Mesothelial cell of epicardium (in vitro differentiated cells): Measurements from ENCODE around the gene SNAPC4. TPM values are rescaled to one million over a fixed set of nuclear protein-coding genes. Genes with fewer than 3 reads are reported as not detected.
"Not testable (repeated sequence)": the region's sequence is repeated elsewhere in the genome, so short reads cannot be mapped to it uniquely, and the experiment has no call there.

Experiments used
- DNase-seq, 2 experiments: peaks; one replicate each; pipeline ENCODE4 v3.0.0; 2021; ENCODE audit warnings: low spot score in 2 of 2; ENCODE audit not compliant: unreplicated experiment in 2 of 2
- H3K27ac Mint-ChIP-seq: 2 replicates; pipeline ENCODE4 v1.8.0; 2021; ENCODE audit warnings: mixed read lengths
- H3K27me3 Mint-ChIP-seq: 2 replicates; pipeline ENCODE4 v1.8.0; 2021; ENCODE audit warnings: low read depth, mixed read lengths
- H3K36me3 Mint-ChIP-seq: 2 replicates; pipeline ENCODE4 v1.8.0; 2021; ENCODE audit warnings: mixed read lengths
- H3K4me1 Mint-ChIP-seq: 2 replicates; pipeline ENCODE4 v1.8.0; 2021; ENCODE audit warnings: mixed read lengths
- H3K4me3 Mint-ChIP-seq: 2 replicates; pipeline ENCODE4 v1.8.0; 2021; ENCODE audit warnings: mild to moderate bottlenecking, moderate library complexity, mixed read lengths
- H3K9me3 Mint-ChIP-seq: 2 replicates; pipeline ENCODE4 v1.8.0; 2021; ENCODE audit warnings: mixed read lengths
- CTCF ChIP-seq: fragments of 200-600 bp; sonication (generic); IDR thresholded peaks from one replicate; pipeline ENCODE4 v1.5.0; 2021; ENCODE audit warnings: antibody characterized with exemption; ENCODE audit not compliant: unreplicated experiment
- total RNA-seq: library from RNA; stranded (reverse); gene quantifications from 3 replicates; pipeline ENCODE4 v1.2.1, GENCODE V29; 2021

Gene SNAPC4
- total RNA-seq, 1 donor from 2014 or later = 18.2 TPM

- TF ChIP-seq CTCF = no peak
- no peaks in the 10 kb centered on the region for H3K9me3 Mint-ChIP-seq
- H3K27ac Mint-ChIP-seq = no peak overlapping the region
- DNase-seq = no peak
- no peak overlapping the region for H3K4me3 Mint-ChIP-seq
- peaks cover 12% of the 10 kb centered on the region for H3K4me1 Mint-ChIP-seq
- no peaks in the 10 kb centered on the region for H3K36me3 Mint-ChIP-seq
- H3K27me3 Mint-ChIP-seq = no peaks in the 10 kb centered on the region
Observed at GRCh38 chr9:136355616-136356557, 44.1 kb downstream of the SNAPC4 start.

- Mint-ChIP-seq H3K27me3 (no peaks in the 10 kb centered on the region), H3K4me1 (peaks cover 11% of the 10 kb centered on the region), H3K27ac (peak overlapping the region; percentile 66), H3K9me3 (no peaks in the 10 kb centered on the region), H3K36me3 (no peaks in the 10 kb centered on the region), H3K4me3 (no peak overlapping the region)
- TF ChIP-seq CTCF = no peak
- no peak for DNase-seq
Observed at GRCh38 chr9:136354592-136355085, 45.3 kb downstream of the SNAPC4 start.

- Mint-ChIP-seq H3K9me3 (no peaks in the 10 kb centered on the region), H3K4me1 (peaks cover 11% of the 10 kb centered on the region), H3K27ac (peak overlapping the region; percentile 66), H3K27me3 (no peaks in the 10 kb centered on the region), H3K36me3 (no peaks in the 10 kb centered on the region), H3K4me3 (no peak overlapping the region)
- no peak for TF ChIP-seq CTCF
- no peak for DNase-seq
Observed at GRCh38 chr9:136353757-136354488, 46.0 kb downstream of the SNAPC4 start.

GRCh38 chr9:136353088-136353487 lies 46.9 kb downstream of the SNAPC4 start:
- H3K9me3 Mint-ChIP-seq = no peaks in the 10 kb centered on the region
- H3K4me1 Mint-ChIP-seq = peaks cover 11% of the 10 kb centered on the region
- no peak overlapping the region for H3K27ac Mint-ChIP-seq
- no peaks in the 10 kb centered on the region for H3K27me3 Mint-ChIP-seq
- no peak overlapping the region for H3K4me3 Mint-ChIP-seq
- DNase-seq = no peak
- no peak for TF ChIP-seq CTCF
- no peaks in the 10 kb centered on the region for H3K36me3 Mint-ChIP-seq

- TF ChIP-seq CTCF = no peak
- H3K4me3 Mint-ChIP-seq = no peak overlapping the region
- no peaks in the 10 kb centered on the region for H3K9me3 Mint-ChIP-seq
- H3K27me3 Mint-ChIP-seq = no peaks in the 10 kb centered on the region
- DNase-seq = no peak
- no peaks in the 10 kb centered on the region for H3K36me3 Mint-ChIP-seq
- no peak overlapping the region for H3K27ac Mint-ChIP-seq
- H3K4me1 Mint-ChIP-seq = peaks cover 11% of the 10 kb centered on the region
Observed at GRCh38 chr9:136352682-136353081, 47.3 kb downstream of the SNAPC4 start.

- H3K4me1 Mint-ChIP-seq = peaks cover 11% of the 10 kb centered on the region
- H3K4me3 Mint-ChIP-seq, H3K27me3 Mint-ChIP-seq, DNase-seq, H3K27ac Mint-ChIP-seq, H3K9me3 Mint-ChIP-seq, H3K36me3 Mint-ChIP-seq: not testable (repeated sequence)
Observed at GRCh38 chr9:136351868-136352267, 48.1 kb downstream of the SNAPC4 start.
